NCI-H748 treated with DMSO at 0.1 percent for 48 hours (cell line): ENCODE results near the gene APOBEC3H.

Source experiments
- DNase-seq: peaks from one replicate; lab custom pipeline; 2025; lab: John Stamatoyannopoulos, UW

The APOBEC3H gene

GRCh38 chr22:39081016-39081415 lies 16.0 kb upstream of the APOBEC3H start:
- no peak for DNase-seq

GRCh38 chr22:39081598-39081997 lies 15.4 kb upstream of the APOBEC3H start:
- no peak for DNase-seq

GRCh38 chr22:39083212-39084165 lies 13.6 kb upstream of the APOBEC3H start:
- DNase-seq = no peak

DNA sequence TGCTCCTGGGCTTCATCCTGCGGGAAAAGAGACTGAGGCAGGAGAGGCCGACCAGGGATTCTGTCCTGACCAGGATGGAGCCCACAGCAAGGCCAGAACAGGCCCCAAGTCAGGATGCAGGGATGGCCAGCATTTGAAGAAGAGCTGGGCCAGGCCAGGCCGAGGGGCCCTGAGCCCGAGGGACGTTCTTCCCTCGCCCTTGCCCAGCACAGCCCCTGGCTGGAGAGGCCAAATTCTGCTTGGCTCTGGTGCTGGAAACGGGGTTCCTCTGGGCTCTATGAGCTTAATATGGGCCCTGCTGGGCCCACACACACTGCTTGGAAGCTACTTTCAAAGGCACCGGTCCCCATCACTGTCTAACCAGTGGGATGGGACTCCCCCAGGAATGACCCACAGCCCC lies 12.4 kb upstream of the APOBEC3H start:
- DNase-seq = no peak

GRCh38 chr22:39087098-39087497 lies 9.9 kb upstream of the APOBEC3H start:
- no peak for DNase-seq

- no peak for DNase-seq
These were observed 9.0 kb upstream of the APOBEC3H start for GRCh38 chr22:39087881-39088684.

DNA sequence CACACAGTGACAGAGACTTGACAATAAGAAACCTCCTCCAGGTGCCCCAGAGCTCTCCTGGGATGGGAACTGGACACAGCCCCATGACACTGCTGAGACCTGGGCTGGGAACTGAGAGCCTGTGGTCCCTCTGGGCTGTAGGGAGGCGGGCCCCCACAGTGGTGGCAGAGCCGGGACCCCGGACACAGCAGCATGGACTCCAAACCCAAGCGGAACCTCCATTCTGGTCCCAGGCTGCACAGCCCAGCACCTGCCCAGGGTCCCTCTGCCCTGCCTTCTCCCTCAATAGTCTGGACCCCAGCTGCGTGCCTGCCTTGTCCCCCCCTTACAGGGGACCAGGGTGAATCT lies 8.4 kb upstream of the APOBEC3H start:
- DNase-seq = no peak

DNA sequence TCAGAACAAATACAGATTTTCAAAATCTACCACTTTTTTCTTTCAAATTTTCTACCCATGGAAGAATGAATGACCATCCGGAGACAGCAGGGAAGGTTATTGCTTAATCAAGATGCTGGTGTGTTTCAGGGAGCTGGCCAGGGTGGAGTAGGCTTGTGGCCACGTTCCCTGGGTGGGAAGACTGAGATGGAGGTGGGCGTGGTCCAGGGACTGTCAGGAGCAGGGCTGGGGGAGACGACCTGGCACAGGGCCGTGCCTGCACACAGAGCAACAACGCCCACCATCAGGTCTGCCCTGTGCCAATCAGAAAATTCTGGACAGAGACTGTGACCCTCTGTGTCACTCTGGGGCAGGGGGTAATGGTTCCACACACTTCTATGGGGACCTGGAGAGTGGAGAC lies 7.1 kb upstream of the APOBEC3H start:
- DNase-seq = no peak

GRCh38 chr22:39090426-39091064 lies 6.5 kb upstream of the APOBEC3H start:
- DNase-seq = no peak

GRCh38 chr22:39091126-39092081 lies 5.6 kb upstream of the APOBEC3H start:
- no peak for DNase-seq

DNA sequence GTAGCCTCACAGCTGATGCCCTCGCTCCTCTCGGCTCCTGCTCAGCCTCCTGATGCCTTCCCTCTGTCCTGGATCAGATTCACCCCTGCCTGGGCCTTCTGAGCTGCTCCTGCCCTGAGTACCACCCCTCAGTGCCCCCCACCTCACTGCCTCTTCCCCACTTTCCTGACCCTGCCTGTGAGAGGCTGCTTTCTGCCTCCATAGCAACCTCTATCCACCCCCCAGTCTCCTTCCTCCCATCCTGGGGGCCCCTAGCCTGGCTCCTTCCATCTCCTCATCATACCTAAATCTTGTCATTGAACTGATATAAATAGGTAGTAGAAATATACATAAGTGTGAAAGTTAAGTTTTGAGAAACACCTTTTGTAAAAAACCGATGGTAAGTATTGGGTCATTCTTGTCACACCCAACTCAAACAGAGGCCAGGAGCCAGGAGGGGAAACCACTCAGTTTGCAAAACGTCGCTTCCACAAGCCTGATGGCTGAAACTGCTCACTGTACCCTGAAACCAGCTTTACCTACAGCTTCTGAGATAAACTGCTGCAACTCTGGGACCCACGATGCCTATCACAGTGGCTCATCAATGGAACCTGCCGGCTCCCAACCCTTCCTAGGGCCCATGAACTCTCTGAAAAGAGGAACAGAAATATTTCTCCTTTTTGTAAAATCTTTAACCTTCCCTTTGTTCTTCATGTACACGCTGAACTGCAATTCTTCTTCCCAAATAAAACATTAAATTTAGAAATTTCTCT lies 4.8 kb upstream of the APOBEC3H start:
- DNase-seq = no peak

- DNase-seq = no peak
These were observed 2.2 kb upstream of the APOBEC3H start for GRCh38 chr22:39094717-39095389.

- DNase-seq = no peak
These were observed 1.1 kb upstream of the APOBEC3H start for GRCh38 chr22:39095971-39096370.

DNA sequence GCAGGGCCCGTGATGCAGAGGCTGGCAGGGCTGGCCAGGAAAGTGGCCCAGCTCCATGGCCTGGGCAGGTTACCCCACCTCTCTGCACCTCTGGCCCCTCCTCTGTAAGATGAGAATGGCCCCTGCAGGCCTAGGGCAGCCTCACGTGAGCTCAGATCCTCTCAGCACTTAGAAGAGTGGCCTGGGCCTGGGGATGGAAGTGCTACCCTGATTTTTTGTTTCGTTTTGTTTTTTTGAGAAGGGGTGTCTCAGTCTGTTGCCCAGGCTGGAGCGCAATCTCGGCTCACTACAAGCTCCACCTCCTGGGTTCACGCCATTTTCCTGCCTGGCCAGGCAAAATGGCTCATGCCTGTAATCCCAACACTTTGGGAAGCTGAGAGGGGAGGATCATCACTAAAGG lies 982 bp downstream of the APOBEC3H start:
- no peak for DNase-seq

GRCh38 chr22:39098576-39098975 lies 1.5 kb downstream of the APOBEC3H start:
- DNase-seq = no peak

DNA sequence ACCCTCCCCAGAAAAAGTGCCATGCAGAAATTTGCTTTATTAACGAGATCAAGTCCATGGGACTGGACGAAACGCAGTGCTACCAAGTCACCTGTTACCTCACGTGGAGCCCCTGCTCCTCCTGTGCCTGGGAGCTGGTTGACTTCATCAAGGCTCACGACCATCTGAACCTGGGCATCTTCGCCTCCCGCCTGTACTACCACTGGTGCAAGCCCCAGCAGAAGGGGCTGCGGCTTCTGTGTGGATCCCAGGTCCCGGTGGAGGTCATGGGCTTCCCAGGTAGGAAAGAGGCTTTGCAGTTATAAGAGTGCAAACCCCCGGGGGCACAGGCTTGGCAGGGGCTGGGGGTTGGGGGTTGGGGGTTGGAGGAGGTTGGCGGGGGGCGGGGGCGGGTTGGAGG lies 4.2 kb downstream of the APOBEC3H start:
- no peak for DNase-seq

GRCh38 chr22:39103431-39103830 lies 6.4 kb downstream of the APOBEC3H start:
- no peak for DNase-seq

GRCh38 chr22:39106326-39106725 lies 9.3 kb downstream of the APOBEC3H start:
- DNase-seq = no peak

DNA sequence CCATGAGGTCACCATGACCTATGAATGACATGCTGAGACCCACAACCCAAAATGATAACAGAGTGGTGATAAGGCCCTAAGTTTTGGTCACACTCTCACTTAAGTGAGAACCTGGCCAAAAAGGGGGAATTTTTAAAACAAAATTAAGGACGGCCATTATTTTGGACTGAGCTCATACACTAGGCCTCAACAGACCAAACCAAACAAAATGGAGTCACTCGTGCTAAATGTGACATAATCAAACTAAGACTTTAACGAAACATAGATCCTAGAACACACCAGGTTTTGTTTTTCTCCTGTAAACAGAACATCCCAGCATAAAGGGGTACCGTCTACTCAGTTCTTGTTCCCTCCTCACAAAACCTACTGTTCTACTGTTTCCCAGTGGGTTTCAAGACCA lies 11.4 kb downstream of the APOBEC3H start:
- no peak for DNase-seq

- DNase-seq = no peak
These were observed 12.3 kb downstream of the APOBEC3H start for GRCh38 chr22:39109361-39109760.
